ENCODE results near the gene MGA.

DNA sequence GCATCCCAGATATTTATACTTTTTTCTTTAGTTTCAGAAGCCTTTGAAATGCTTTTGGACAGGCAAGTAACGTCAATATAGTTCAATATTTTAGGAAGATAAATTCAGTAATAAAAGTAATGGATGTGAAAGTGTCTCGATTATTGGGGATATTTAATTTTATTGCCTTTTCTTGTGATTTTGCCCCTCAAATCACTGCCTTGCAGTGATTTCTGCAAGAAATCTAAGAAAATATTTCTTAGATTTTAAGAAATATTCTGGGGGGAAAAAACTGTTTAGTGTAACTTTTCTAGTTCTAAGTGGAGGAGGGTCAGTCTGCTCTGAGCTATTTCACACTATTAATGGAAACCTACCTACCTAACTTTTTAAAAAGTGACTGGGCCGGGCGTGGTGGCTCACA is 33.6 kb downstream of the MGA start:
- TF ChIP-seq, protein P1, sequence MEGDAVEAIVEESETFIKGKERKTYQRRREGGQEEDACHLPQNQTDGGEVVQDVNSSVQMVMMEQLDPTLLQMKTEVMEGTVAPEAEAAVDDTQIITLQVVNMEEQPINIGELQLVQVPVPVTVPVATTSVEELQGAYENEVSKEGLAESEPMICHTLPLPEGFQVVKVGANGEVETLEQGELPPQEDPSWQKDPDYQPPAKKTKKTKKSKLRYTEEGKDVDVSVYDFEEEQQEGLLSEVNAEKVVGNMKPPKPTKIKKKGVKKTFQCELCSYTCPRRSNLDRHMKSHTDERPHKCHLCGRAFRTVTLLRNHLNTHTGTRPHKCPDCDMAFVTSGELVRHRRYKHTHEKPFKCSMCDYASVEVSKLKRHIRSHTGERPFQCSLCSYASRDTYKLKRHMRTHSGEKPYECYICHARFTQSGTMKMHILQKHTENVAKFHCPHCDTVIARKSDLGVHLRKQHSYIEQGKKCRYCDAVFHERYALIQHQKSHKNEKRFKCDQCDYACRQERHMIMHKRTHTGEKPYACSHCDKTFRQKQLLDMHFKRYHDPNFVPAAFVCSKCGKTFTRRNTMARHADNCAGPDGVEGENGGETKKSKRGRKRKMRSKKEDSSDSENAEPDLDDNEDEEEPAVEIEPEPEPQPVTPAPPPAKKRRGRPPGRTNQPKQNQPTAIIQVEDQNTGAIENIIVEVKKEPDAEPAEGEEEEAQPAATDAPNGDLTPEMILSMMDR (conservative IDR thresholded peaks at IDR 0.05 in 1 of 2, IDR thresholded peaks at IDR 0.05 in 1 of 2; ENCODE audit: low read depth in 1 of 2, low read length in 2 of 2) = no peak
- TF ChIP-seq EZH2 (IDR thresholded peaks at IDR 0.05; ENCODE audit: low read length, missing control alignments) = no peak
